ENCODE measurements around the gene IDH2. TPM values are rescaled to one million over a fixed set of nuclear protein-coding genes. Genes with fewer than 3 reads are reported as not detected.

Gene IDH2
- total RNA-seq, 1 experiment from 2014 or later, result 46.2 TPM

DNA sequence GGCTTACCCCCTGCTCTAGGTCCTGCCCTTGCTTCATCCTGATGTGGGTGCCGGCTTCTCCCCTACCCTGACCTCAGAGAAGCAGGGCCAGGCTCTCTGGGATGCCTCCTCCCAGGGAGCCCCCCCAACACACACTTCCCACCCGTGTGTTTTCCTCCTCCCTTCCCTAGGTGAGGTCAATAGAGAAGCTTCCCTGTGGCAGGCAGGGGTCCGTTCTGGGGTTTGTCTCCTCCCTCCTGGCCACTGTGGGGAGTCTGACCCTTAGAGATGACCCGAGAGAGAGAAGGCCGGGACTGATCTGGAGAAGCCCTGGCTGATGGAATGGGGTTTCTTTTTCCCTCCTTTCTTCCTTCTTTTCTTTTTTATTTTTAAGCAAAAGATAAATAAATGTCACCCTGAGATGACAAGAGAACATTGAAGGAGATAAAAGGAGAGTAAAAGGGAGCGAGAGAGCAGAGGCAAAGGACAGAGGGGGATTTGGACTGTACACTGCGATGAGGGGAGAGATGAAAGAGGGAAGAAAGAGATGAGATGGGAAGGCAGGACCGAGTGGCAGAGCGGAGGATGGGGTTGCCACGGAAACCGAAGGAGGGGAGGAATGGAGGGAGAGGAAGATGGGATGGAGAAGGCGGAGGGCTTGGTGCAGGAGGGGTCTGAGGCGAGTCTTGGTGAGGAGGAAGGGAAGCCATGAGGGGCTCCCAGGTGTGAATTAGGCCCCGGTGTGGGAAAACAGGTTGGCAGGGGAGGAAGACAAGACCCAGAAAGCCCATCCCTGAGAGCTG, 48.4 kb downstream of the IDH2 start:
- in situ Hi-C loops (cut with HindIII; ENCODE audit: low sequenced_read_pairs), result no loop called here

DNA sequence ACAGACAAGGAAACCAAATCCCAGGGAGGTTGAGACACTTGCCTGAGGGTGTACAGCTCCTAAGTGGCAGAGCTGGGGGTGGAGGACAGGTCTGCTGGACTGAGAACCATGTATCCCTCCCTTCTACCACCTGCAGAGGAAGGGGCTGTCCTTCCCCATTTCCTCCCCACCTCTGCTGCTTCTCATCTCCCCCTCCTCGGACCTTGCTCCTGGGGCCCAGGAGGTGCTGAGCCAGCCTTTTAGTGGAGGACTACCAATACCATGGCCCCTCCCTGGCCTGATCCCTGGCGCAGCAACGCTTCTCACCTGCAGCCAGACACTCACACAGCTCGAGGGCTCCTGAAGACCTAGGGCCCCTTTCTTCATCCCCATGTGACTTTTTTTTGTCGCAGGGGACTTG, 50.4 kb downstream of the IDH2 start:
- in situ Hi-C loops (cut with HindIII; ENCODE audit: low sequenced_read_pairs), result no loop called here

More for the DNA sequence above, 48.4 kb downstream of the IDH2 start:
- DNase-seq (ENCODE audit: low spot score), result no peak

DNA sequence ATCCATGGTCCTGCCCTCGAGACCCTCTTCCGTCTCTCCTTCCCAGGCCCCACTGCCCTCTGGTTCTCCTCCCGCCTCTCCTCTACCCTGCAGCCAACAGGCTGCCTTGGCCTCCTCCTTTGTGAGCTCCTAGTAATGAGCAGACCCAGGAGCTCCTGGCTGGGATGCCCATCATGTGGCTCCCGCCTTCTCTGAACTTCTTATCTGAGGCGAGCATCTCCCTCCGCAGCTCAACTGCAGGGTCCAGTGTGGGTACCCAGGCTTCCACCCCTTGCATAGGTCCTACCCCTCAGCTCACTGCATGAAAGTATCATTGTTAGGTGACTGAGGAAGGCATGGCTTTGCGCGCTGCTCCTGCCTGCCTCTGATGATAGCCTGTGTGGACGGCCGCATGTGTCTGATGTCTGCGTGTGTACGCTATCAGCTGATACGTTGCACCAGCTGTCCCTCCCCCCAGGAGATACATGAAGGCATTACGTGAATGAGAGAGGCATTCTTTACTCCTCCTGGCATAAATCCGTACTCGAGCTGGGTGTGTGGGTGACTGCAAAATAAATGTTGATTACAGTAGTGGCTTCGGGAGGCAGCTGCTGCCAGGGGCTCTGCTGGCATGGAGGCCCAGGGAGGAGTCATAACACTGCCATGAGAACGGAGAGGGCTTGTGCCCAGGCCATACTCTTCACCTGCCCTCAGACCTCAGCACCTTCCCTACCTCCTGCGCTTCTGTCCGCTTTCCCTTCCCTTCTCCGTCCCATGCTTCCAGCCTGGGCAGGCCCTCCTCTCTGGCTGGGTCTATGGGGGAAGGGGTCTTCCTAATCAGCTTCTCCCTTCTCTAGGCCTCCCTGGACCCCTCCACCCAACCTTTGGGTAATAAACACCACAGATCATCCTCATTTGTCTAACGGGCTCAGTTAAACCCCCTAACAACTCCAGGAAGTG, 52.3 kb downstream of the IDH2 start:
- in situ Hi-C loops (cut with HindIII; ENCODE audit: low sequenced_read_pairs), result no loop called here

More for the DNA sequence above, 50.4 kb downstream of the IDH2 start:
- DNase-seq (ENCODE audit: low spot score), result no peak

DNA sequence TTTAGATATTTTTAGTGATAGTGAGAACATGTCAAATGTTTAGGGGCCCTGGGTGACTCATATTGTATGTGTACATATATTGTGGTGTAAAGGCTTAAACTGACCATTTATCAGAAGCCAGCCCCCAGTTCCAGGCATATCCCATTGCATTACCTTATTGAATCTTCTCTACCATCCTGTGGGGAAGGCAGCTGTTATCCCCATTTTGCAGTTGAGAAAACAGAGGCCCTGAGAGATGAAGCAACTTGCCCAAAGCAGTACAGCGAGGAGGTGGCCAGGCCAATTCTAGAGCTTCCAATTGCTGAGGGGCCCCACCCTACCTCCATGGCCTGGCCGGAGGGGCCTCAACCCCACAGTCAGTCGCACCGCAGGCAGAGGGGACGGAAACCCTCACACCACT, 53.2 kb downstream of the IDH2 start:
- no peak for DNase-seq (ENCODE audit: low spot score)
- in situ Hi-C loops (cut with HindIII; ENCODE audit: low sequenced_read_pairs), result no loop called here

More for the DNA sequence above, 52.3 kb downstream of the IDH2 start:
- DNase-seq (ENCODE audit: low spot score), result peak; percentile 41

DNA sequence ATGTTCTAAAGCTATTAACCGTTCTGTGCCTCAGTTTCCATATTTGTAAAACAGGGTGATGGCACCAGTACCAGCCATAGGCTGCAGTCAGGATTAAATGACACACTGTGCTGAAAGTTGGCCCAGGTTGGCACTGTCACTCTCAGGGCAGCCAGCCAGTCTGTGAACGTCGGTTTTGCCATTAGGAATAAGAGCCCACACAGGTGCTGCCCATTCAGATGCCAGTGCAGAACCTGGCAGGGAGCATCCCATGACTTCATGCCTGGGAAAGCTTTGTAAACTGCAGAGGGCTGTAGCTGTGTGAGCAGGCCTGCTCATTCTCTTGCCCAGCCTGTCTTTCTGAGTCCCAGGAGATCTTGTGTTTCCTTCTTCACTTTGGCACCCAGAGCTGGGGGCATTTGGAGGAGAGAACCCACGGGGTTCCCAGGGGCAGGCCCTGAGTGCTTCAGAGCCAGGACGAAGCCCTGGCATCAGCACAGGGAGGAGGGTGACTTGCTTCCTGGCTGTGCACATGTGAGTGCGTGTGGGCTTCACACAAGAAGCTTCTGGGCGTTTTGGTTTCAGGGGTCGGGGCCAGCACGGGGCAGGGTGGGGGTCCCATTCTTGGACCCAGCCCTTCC, 54.2 kb downstream of the IDH2 start:
- peak; percentile 91 for DNase-seq (ENCODE audit: low spot score)
- in situ Hi-C loops (cut with HindIII; ENCODE audit: low sequenced_read_pairs), result no loop called here

DNA sequence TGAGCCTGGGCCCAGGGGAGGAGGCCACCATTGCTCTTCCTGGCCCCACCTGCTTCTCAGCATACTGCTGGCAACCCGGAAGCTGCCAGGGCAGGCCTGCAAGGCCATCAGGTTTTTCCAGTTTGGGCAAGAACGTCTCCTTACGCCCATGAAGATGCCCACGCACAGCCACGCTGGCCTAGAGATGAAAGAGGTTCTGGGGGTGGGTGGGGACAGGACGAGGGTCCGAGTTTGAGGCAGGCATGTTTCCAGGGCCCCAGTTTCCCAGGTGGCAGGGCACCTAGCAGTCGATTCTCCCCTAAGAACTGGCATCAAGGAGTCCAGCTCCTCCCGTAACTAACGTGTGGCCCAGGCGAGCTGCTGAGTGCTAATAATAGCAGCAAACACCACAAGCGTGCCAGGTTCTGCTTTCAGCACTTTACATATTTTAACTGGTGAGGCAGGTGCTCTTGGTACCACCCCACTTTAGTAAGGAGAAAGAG, 55.3 kb downstream of the IDH2 start:
- in situ Hi-C loops (cut with HindIII; ENCODE audit: low sequenced_read_pairs), result no loop called here
- DNase-seq (ENCODE audit: low spot score), result peak; percentile 60

DNA sequence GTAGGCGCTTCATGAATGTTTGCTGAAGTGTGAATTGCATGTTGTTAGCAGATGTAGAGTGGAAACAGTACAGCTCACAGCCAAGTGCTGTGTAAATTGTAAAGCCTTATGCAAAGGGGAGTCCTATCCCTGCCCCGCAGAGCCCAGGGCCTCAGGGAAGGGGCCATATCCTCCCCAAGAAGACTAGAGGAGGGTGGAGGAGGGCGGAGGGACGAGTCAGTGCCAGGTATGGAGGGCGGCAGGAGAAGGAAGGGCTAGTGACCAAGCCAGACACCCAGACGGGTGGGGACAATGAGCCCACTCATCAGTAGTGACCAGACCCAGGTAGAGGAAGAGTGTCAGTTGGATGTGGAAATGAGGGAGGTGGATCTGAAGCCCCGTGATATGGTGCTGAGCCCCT, 56.0 kb downstream of the IDH2 start:
- in situ Hi-C loops (cut with HindIII; ENCODE audit: low sequenced_read_pairs), result no loop called here
- no peak for DNase-seq (ENCODE audit: low spot score)

DNA sequence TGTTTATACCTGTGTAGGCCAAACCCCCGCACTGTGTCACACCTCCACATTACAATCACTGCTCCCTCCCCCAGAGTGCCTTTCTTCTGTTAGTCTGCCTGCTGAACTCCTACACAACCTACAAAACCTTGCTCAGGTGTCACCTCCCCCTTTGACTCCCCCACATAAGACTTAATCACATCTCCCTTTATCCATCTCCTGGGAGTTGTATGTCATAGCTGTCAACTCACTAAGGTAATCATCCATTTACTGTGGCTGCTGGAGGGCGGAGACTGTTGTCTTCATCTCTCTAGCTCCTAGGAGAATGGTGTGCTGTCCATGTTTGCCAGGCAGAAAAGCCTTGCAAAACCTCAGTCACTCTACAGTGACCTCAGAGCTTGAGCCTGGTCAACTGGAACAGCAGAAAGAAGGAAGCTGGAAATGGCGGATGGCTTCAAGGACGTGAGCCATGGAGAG, 57.3 kb downstream of the IDH2 start:
- in situ Hi-C loops (cut with HindIII; ENCODE audit: low sequenced_read_pairs), result no loop called here

DNA sequence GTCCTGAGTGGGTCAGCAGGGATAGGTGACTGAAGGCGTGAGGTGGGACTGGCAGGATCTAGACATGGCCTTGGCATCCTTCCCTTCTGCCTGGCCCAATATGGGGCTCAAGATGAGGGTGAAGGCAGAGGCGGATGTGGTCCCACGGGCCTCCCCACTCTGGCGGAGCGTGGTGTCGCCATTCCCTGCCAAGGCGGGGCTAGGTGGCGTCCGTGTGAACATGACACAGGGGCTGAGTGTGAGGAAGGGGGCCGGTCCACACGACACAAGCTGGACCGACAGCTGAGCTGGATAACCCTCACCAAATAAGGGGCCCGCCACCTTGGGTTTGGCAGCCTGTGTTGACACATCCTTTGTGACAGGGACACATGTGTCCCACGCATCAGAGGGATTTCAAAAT, 58.1 kb downstream of the IDH2 start:
- in situ Hi-C loops (cut with HindIII; ENCODE audit: low sequenced_read_pairs), result no loop called here

More for the DNA sequence above, 57.3 kb downstream of the IDH2 start:
- DNase-seq (ENCODE audit: low spot score), result no peak

DNA sequence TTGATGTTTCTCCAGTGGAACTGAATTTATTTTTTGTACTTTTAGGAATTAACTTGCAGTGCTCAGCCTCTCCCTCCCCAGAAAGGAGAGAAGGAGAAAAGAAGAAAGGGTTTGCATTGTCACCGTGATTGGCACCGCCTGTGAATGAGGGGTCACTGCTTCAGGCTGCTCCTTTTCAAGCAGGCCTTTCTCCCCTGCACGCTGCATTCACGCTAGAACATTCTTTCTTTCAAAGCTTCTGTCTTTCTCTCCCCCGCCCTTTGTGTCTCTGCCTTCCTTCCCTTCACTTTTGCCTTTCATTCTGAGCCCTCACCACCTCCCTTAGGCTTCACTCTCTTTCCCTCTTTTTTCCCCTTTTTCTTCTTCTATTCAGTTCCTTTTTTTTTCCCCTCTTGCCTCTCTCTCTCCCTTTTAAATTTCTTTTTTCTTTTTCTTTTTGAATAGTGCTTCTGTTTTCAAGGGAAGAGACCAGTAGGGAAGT, 58.7 kb downstream of the IDH2 start:
- in situ Hi-C loops (cut with HindIII; ENCODE audit: low sequenced_read_pairs), result no loop called here
- no peak for DNase-seq (ENCODE audit: low spot score)

More for the DNA sequence above, 58.1 kb downstream of the IDH2 start:
- DNase-seq (ENCODE audit: low spot score), result no peak

DNA sequence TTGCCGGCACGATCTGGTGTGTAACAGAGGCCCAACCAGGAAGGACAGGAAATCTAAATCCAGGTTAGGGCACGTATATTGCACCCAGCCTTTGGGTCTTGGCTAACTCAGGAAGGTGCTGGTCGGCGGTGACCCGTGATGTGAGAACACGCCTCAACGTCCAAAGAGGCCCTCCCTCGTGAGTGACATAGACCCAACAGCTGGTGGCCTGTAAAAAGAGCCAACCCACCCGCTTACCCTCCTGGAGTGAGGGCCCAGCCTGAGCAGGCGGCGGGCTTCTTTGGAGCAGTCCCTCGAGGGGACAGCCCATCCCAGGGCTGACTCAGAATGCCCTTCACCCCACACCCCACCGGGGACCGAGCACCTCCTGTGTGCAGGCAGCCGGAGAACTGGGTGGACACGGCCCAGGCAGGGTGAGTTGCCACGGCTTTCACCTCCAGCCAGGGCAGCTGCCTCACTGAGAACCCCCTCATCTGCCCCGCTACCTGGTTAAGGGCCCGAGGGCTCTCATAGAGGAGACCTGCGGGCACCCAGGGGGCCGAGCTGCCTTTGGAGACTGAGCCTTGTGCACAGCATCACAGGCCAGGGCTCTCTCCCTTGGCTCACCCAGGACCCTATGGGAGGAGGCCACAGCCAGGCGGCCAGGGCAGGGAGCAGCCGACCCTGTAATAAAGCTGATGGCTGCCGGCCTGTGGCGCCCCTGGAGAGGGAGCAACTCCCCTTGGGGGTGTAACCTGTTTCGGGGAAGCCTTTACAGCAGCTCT, 59.3 kb downstream of the IDH2 start:
- no peak for DNase-seq (ENCODE audit: low spot score)
- in situ Hi-C loops (cut with HindIII; ENCODE audit: low sequenced_read_pairs), result no loop called here

DNA sequence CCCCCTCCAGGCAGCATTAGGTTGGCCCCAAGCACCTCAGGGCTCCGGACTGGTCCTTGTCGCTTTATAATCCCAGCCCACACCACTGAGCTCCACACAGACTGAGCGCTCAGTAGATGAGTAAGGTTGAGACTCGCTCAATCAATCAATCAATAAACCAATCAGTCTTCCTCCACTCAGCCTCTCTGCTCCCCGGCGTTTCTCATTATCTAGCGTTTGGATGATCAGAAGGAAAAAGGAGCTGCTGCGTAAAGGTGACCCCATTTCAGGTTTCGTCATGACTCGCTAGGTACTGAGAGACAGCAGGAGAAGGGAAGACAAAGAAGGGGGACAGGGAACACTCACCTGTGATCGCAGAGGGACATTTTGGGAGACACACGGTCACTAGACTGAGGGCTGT, 59.9 kb downstream of the IDH2 start:
- DNase-seq (ENCODE audit: low spot score), result no peak

DNA sequence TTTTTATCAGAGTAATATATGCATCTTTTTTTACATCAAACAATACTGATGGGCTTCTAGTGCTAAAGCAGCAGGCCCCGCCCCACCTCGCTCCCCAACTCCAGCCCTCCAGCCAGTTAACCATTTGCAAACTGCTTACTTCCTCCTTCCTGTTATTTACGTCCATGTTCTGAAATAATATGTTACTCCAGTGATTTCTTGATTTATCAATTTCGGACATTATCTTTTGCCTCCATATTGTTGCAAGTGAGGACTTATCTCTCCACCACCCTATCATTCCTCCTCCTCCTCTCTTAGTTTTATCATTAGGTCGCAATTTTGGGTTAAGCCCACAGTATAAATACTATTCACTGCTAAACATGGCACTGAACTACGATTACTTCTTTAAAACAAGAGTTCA, 61.6 kb downstream of the IDH2 start:
- in situ Hi-C loops (cut with HindIII; ENCODE audit: low sequenced_read_pairs), result no loop called here
- DNase-seq (ENCODE audit: low spot score), result no peak

More for the DNA sequence above, 59.9 kb downstream of the IDH2 start:
- in situ Hi-C loops (cut with HindIII; ENCODE audit: low sequenced_read_pairs), result no loop called here

DNA sequence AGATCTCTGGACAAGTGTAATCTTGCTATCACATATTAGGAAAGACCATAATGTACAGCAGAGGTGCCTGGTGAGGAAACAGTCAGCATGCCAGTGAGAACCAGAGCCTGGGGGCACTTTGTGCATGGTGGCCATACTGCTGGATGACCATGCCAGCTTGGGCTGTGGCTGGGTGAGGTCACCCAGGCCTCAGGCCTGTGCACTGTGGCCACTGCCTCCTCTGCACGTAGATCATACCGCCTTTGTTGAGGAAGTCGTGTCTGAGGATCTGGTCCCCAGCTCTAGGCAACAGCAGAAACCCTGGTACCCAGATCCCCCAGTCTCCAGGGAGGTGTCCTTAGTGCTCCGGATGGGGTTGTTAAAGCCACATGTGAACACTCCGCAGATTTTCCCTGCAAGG, 62.3 kb downstream of the IDH2 start:
- no peak for DNase-seq (ENCODE audit: low spot score)
- in situ Hi-C loops (cut with HindIII; ENCODE audit: low sequenced_read_pairs), result no loop called here

DNA sequence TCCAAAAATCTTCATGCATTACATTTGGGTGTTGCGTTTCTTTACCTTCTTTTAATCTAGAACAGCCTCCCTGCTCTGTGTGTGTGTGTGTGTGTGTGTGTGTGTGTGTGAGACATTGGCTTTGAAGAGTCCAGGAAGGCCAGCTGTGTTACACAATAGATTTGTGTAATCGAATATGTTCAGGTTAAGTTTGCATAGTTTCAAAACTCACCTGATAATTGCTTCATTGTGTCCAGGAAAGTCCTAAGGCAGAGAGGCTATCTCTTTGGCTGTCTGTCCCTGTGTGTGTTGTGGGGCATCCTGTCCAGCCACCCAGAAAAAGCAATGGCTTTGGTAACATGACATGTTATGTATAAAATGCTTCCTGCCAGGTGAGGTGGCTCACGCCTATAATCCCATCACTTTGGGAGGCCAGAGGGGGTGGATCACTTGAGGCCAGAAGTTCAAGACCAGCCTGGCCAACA, 63.6 kb downstream of the IDH2 start:
- in situ Hi-C loops (cut with HindIII; ENCODE audit: low sequenced_read_pairs), result no loop called here
- DNase-seq (ENCODE audit: low spot score), result no peak

DNA sequence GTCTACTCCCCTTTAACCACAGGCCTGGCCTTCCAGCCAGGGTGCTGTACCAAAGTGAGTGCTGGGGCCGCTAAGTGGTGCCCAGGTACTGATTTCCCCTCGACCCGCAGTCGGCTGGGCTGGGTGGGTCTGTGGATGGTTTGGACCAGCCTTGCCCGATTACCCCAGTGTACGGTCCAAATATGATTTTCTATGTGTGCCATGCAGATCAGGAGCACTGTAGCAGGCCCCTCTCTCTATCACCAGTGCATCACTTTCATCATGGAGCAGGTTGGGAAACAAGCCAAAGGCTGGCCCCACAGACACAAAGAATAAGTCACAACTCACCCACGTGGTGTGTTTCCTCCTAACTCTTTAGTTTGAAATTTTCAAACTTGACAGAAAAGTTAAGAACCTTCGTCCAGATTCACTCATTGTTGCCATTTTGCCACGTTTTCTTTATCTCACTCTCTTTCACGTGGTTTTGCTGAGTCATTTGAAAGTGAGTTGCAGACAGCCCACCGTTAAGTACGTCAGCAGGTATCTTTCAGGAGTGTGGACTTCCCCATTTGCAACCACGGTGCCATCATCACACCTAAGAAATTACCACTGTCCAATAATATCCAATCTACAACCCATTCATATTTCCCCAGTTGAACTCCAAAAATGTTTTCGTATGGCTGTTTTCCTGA, 64.2 kb downstream of the IDH2 start:
- in situ Hi-C loops (cut with HindIII; ENCODE audit: low sequenced_read_pairs), result no loop called here
- no peak for DNase-seq (ENCODE audit: low spot score)

DNA sequence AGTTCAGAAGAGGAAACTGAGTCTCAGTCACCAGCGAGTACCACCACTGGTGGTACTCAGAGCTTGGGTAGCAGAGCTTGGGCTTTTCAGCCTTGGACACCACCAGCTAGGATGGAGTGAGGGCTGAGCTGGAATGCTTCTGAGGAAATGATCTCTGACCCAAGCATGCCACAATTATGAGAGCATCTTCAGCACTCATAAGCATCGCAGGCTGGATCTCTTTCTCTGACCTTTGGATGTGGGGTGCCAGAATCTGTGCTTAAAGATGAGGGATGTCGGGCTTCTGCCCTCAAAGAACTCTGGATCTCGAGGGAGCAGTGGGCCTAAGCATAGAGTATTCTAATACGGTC, 64.8 kb downstream of the IDH2 start:
- in situ Hi-C loops (cut with HindIII; ENCODE audit: low sequenced_read_pairs), result no loop called here
- DNase-seq (ENCODE audit: low spot score), result no peak

DNA sequence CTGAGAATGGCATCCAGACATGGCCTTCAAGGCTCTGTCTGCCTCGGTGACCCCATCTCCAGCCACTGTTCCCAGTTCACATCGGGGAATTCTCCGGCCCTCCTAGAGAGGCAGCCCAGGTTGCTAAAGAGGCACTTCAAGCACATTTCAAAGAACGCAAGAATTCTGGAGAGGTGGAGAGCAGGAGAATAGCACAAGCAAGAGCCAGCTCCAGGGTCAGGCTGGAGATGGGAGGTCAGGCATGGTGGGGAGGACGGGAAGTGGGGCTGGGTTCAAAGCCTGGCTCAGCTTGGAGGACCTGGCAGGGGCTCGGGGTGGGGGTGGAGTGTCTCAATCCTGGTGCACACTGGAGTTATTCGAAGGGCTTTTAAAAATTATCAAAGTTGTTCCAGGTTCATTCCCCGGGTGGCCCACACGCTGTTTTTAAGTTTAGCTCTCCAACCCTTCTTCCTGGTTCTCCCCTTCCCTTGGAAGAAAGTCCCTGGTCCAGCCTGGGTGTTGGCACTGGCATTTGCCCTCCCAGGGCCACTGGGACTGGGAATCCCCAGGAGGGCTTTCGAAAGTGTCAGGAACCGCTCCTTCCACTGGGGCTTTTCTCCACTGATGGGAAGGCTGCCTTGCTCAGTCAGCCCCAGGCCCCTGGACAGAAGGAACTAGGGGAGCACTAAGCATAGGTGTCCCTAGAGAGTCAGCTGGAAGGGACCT, 65.3 kb downstream of the IDH2 start:
- in situ Hi-C loops (cut with HindIII; ENCODE audit: low sequenced_read_pairs), result no loop called here
- no peak for DNase-seq (ENCODE audit: low spot score)
